Esophagus muscularis mucosa (tissue), 4 donors: ENCODE results near the gene TFPI. TPM values are rescaled to one million over a fixed set of nuclear protein-coding genes. Genes with fewer than 3 reads are reported as not detected.

ENCODE experiments used
- DNase-seq: peaks from one replicate; pipeline ENCODE4 v3.0.0-alpha.2; 2017; ENCODE audit errors: extremely low spot score
- H3K27ac ChIP-seq, 4 donors: fragments of 200-600 bp; sonication (generic); replicated peaks in 1 of 4; 1 replicate in 3 of 4; 2 replicates in 1 of 4; pipeline ENCODE4 v1.5.1; 2016 to 2019; ENCODE audit warnings: mild to moderate bottlenecking in 1 of 4
- H3K27me3 ChIP-seq, 4 donors: fragments of 200-600 bp; sonication (generic); one replicate each; pipeline versions ENCODE4 v1.5.1 to v1.6.0; 2016 to 2019
- H3K36me3 ChIP-seq, 4 donors: fragments of 200-600 bp; sonication (generic); one replicate each; pipeline ENCODE4 v1.5.1; 2016 to 2019
- H3K4me1 ChIP-seq, 4 donors: fragments of 200-600 bp; sonication (generic); one replicate each; pipeline ENCODE4 v1.5.1; 2016 to 2019
- H3K4me3 ChIP-seq, 4 donors: fragments of 200-600 bp; sonication (generic); 1 replicate in 2 of 4; 2 replicates in 2 of 4; pipeline ENCODE4 v1.5.1; 2016 to 2019; ENCODE audit warnings: mild to moderate bottlenecking in 4 of 4, moderate library complexity in 1 of 4
- H3K9me3 ChIP-seq, 4 donors: fragments of 200-600 bp; sonication (generic); 1 replicate in 3 of 4; 2 replicates in 1 of 4; pipeline ENCODE4 v1.5.1; 2016 to 2019
- EP300 ChIP-seq: sonication (generic); formaldehyde crosslinking; IDR thresholded peaks from one replicate; pipeline ENCODE4 v1.6.1; 2017; ENCODE audit warnings: antibody characterized with exemption
- POLR2A ChIP-seq: fragments of 450-650 bp; IDR thresholded peaks from one replicate; pipeline ENCODE4 v1.6.1; 2017; ENCODE audit warnings: antibody characterized with exemption, moderate library complexity, mild to moderate bottlenecking, low read depth
- POLR2AphosphoS5 ChIP-seq, 2 donors: sonication (generic); formaldehyde crosslinking; IDR thresholded peaks; one replicate each; pipeline ENCODE4 v1.6.1; 2017; ENCODE audit warnings: antibody characterized with exemption in 2 of 2
- WGBS: methylation state at CpG from one replicate; pipeline ENCODE4 v1.1.5; 2018; 5-methylcytosine and 5-hydroxymethylcytosine counted together
- intact Hi-C: fragments of 100-400 bp; cut with DNase I; formaldehyde crosslinking; loops from one replicate; pipeline ENCODE4 v1.15.1; 2023
- small RNA-seq, 3 donors: library from RNA; depleted of rRNA; stranded (forward); fragments of <200 nt; gene quantifications; one replicate each; pipeline ENCODE3, GENCODE V24; 2016
- total RNA-seq, 4 donors: library from RNA; depleted of rRNA; stranded (reverse); fragments of >200 nt; gene quantifications; one replicate each; pipeline versions ENCODE4 v1.1.0 to v1.2.1, GENCODE V29; 2016
- TF ChIP-seq, protein P1 (sequence below), 3 experiments: fragments of 200-600 bp in 2 of 3; fragments of 450-650 bp in 1 of 3; sonication (generic) in 2 of 3; IDR thresholded peaks; one replicate each; pipeline ENCODE4 v1.5.1; 2017 to 2019; ENCODE audit warnings: antibody characterized with exemption in 3 of 3, mild to moderate bottlenecking in 2 of 3, moderate library complexity in 1 of 3

TFPI gene
- total RNA-seq, 4 donors from 2014 or later, result 57.3 to 93.1 (median 68.2) TPM

DNA sequence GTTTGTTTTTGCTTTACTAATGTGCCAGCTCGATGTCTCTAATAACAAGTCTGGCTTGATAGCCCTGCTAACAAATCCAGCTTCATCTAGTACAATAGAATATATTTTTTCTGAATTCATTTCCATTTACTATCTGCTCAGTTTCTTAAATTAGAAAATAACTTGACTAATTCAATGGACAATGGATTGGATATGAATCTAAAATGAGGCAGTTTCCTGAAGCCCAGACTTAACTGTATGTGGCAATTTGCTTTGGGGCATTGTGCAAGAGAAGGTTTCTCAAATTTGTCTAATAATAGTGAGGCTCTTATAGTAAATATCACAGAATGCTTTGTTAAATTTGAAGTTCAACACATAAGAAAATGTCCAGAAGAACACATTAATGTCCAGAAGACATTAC is 132.0 kb downstream of the TFPI start:
- Histone ChIP-seq H3K27ac (no peak overlapping the region), H3K4me1 (no peaks in the 10 kb centered on the region), H3K9me3 (no peaks in the 10 kb centered on the region), H3K36me3 (no peaks in the 10 kb centered on the region), H3K4me3 (no peak overlapping the region), H3K27me3 (no peaks in the 10 kb centered on the region)
- no peak for DNase-seq
- TF ChIP-seq, protein P1, sequence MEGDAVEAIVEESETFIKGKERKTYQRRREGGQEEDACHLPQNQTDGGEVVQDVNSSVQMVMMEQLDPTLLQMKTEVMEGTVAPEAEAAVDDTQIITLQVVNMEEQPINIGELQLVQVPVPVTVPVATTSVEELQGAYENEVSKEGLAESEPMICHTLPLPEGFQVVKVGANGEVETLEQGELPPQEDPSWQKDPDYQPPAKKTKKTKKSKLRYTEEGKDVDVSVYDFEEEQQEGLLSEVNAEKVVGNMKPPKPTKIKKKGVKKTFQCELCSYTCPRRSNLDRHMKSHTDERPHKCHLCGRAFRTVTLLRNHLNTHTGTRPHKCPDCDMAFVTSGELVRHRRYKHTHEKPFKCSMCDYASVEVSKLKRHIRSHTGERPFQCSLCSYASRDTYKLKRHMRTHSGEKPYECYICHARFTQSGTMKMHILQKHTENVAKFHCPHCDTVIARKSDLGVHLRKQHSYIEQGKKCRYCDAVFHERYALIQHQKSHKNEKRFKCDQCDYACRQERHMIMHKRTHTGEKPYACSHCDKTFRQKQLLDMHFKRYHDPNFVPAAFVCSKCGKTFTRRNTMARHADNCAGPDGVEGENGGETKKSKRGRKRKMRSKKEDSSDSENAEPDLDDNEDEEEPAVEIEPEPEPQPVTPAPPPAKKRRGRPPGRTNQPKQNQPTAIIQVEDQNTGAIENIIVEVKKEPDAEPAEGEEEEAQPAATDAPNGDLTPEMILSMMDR (IDR thresholded peaks at IDR 0.05), result no peak
- TF ChIP-seq EP300, result no peak
- no peak for TF ChIP-seq POLR2A
- no peak for TF ChIP-seq POLR2AphosphoS5 (IDR thresholded peaks at IDR 0.05)
- WGBS, result 89% methylated on average over 1 of the region's 1 CpG
- intact Hi-C loops, result no loop called here

DNA sequence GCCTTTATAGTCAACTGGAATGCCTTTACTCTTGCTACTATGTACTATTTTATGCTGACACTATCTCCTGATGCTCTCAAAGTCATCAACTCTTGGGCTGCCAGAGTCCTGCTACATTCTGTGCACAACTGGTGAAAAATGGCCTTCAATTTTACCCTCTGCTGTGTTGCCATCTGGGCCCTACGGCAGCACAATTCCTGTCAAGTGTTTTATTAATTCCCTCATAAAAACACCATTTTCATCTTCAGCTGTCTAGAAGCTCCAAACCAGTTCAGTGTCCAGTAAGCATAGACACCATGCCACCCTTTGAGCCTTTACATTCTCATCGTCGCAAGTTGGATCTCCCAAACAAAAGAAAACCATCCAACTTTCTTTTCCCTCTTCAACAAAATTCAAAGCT is 132.7 kb downstream of the TFPI start:
- H3K36me3 ChIP-seq, result no peaks in the 10 kb centered on the region
- WGBS, result 79% methylated on average over 3 of the region's 3 CpGs
- no peak overlapping the region for H3K4me3 ChIP-seq
- intact Hi-C loops, result no loop called here
- no peak for TF ChIP-seq EP300
- TF ChIP-seq POLR2AphosphoS5 (IDR thresholded peaks at IDR 0.05), result no peak
- TF ChIP-seq, protein P1 (IDR thresholded peaks at IDR 0.05), result no peak
- TF ChIP-seq POLR2A, result no peak
- no peaks in the 10 kb centered on the region for H3K9me3 ChIP-seq
- no peaks in the 10 kb centered on the region for H3K4me1 ChIP-seq
- DNase-seq, result no peak
- H3K27ac ChIP-seq, result no peak overlapping the region
- no peaks in the 10 kb centered on the region for H3K27me3 ChIP-seq

DNA sequence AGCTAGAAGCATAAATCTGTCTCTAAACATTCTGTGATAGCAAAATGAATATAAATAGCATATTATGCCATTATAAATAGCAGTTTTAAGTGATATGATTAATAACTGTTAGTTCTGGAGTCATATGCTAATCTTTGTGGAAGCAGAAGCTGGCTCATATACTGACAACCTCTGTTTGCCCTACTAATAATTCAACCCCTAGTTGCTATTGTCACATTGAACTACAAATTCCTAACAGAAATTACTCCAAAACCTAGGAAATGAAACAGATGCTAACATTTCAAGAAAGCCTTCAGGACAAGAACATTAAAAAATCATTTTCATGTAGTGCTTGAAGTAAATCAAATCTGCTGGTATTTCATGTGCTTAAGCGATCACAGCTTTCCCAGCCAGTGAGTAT is 134.4 kb downstream of the TFPI start:
- intact Hi-C loops, result no loop called here
- WGBS, result 66% methylated on average over 1 of the region's 1 CpG

DNA sequence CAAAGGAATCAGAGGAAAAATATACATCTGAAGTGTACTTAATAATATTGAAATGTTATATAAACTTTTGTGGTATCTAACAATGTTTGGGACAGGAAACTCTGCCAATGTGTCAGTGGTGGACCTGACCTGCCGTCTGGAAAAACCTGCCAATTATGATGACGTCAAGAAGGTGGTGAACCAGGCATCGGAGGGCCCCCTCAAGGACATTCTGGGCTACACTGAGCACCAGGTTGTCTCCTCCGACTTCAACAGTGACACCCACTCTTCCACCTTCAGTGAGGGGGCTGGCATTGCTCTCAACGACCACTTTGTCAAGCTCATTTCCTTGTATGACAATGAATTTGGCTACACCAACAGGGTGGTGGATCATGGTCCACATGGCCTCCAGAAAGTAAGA is 138.8 kb downstream of the TFPI start:
- Histone ChIP-seq H3K4me3 (no peak overlapping the region), H3K4me1 (no peaks in the 10 kb centered on the region), H3K27ac (no peak overlapping the region), H3K36me3 (no peaks in the 10 kb centered on the region), H3K9me3 (no peaks in the 10 kb centered on the region), H3K27me3 (no peaks in the 10 kb centered on the region)
- no peak for DNase-seq
- TF ChIP-seq POLR2A, result no peak
- TF ChIP-seq POLR2AphosphoS5 (IDR thresholded peaks at IDR 0.05), result no peak
- no peak for TF ChIP-seq EP300
- TF ChIP-seq, protein P1 (IDR thresholded peaks at IDR 0.05), result no peak
- intact Hi-C loops, result no loop called here
- 69% methylated on average over 5 of the region's 5 CpGs for WGBS

More for the DNA sequence above, 134.4 kb downstream of the TFPI start:
- H3K27ac ChIP-seq, result no peak overlapping the region
- no peaks in the 10 kb centered on the region for H3K27me3 ChIP-seq
- no peaks in the 10 kb centered on the region for H3K36me3 ChIP-seq
- TF ChIP-seq POLR2A (no peak), EP300 (no peak), POLR2AphosphoS5 (IDR thresholded peaks at IDR 0.05) (no peak)
- TF ChIP-seq, protein P1 (IDR thresholded peaks at IDR 0.05), result no peak
- H3K4me1 ChIP-seq, result no peaks in the 10 kb centered on the region
- no peak for DNase-seq
- H3K4me3 ChIP-seq, result no peak overlapping the region
- H3K9me3 ChIP-seq, result no peaks in the 10 kb centered on the region

Small RNA genes lying within 50 kb of the gene (small RNA-seq; reads per million reads assigned to genes)
- gene GAPDHP59, result 0 reads per million in 3 donors

Other genes with a start within 250 kb of the TFPI start
- gene CALCRL, start 106.2 kb downstream of the TFPI start, total RNA-seq, result 10 to 100 TPM; 12.5 to 45.7 (median 24.7) TPM